Limb (tissue), 2 donors: ENCODE measurements around the gene GRIP1.
"Not testable (repeated sequence)": the region's sequence is repeated elsewhere in the genome, so short reads cannot be mapped to it uniquely, and the experiment has no call there.

Experiments
- DNase-seq, 2 donors: peaks; one replicate each; pipeline ENCODE4 v3.0.0-alpha.2; 2016; ENCODE audit errors: extremely low spot score in 2 of 2

The GRIP1 gene

DNA sequence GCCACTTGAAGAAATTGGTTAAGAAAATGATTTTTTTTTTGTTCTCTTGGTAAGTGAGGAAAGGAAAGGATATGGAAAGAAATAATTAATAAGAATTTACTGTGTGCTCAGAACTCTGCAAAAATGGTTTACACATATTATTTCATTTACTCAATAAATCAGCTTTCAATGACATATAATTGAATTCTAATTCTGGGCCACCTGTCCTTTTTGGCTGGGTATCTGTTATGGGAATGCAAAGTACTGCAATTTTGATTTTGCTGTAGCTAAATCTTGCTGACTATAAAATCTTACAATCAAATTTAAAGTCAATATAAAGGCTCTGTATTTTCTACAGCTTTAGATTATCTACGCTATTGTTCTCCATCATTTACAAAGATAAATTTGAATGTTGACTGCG, 147.1 kb downstream of the GRIP1 start:
- DNase-seq = no peak

DNA sequence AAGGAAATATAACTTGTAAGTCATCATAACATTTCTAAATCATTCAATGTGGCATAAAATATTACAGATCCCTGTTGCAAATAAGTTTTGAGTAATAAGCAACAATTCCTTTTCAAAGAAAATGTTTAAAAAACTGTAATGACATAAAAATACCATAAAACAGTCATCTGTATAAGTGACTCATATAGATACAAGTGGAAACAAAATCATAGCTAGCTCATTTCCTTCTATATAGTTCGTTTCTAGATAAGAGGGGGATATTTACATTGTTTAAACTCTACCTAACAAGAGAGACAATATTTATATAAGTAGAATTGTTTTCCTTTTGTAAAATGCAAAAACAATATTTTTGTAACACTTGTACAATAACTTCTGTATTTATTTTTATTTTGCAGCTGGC, 148.9 kb downstream of the GRIP1 start:
- DNase-seq = no peak

DNA sequence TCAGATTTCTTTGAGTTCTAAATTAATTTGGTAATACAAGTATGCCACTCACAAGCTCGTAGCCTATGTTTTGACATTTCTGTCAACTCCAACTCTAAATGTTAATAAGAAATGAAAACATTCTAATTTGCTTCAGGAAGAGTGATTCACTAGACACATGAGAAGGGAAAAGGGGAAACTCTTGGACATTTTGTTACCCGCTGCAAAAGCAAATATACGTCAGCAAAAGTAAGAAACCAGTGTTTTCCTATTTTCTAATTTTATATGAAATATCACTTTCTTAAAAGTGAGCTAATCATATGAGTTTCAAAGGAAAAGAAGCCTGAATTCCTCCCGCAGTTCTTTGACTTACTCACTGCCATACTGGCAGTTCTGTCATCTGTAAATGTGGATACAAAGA, 162.3 kb downstream of the GRIP1 start:
- DNase-seq = no peak

DNA sequence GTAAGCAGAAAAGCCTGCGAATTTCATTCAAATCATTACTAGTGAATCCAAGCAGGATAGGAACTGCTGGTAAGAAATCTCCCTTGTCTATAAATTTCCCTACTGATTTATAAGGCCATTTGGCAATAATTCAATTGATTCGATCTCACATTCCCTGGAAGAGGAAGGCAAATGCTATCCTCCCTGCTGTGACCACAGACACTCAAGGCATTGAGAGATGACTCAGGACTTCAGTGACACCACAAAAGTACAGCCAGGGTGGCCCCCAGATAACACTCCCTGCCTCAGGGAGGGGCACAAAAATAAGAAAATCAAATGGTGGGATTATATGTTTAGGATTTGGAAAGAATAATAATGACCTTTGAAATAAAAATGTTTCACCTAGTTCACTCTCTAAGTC, 162.7 kb downstream of the GRIP1 start:
- no peak for DNase-seq

DNA sequence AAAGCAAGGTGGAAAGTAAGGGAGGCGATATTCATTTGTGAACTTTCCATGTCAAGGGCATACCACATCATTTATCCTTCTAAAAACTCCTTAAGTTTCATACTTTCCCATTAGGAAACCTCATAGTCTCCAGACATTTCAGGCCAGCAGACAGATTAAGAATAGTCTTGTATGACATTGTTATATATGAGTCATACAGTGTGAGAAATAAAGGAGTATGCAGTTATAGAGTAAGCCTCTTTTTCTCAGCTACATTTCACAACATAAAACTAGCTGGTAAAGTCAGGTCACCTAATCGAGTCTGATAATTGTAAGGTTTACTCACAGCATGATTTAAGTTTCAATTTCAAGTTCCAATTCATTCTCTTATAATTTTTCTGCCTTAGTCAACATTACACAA, 164.3 kb downstream of the GRIP1 start:
- DNase-seq = no peak

DNA sequence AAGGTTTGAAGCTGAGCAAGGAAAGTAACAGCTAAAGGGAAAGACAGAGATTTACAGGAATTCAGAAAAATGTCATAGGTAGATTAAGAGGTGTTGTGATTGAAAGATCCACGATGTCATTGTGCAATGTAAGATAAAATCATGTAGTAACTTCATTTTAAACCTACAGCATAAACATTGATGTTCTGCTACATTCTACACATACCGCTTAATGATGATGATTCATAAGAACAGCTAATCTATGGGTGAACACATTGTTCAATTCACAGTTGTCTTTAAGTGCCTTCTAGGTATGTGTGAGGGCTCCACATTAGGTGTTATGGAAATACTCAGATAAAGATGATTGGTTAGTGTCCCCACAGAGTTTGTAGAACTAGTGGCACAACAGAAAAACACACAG, 170.9 kb downstream of the GRIP1 start:
- DNase-seq = no peak

DNA sequence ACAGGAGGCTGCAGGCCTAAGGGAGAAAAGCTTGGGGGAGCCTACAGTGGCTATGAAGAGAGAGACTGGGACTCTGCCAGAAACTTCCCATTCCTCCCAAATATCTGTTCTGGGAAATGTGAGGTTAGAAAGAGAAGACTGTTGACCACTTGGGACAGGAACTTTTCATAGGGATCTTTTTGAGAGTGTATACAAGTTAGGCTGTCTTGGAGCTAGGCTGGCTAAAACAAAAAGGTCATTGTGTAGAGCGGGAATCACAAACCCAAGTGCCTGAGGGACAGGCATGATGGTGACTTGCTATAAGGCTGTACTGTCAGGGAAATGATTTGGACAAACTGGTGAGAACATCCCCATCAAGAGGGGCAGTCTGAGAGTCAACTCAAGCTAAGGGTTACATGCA, 175.1 kb downstream of the GRIP1 start:
- no peak for DNase-seq

DNA sequence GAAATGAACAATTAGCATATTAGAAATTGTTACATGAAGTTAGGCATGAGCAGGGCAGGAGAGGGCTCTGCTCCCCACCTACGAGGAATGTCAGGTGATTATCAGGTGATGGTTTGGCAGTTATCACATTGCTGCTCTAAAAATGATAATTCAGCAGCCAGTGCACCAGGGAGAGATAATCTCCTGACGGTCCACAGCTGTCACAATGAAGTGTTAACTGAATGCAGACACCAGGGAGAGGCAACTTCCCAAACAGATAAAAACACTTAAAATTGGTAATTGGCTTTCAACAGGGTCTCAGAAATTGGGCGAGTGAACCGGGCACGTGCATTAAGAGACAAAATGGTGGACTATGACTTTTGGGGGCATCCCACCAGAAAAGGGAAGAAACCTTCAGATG, 176.0 kb downstream of the GRIP1 start:
- no peak for DNase-seq

DNA sequence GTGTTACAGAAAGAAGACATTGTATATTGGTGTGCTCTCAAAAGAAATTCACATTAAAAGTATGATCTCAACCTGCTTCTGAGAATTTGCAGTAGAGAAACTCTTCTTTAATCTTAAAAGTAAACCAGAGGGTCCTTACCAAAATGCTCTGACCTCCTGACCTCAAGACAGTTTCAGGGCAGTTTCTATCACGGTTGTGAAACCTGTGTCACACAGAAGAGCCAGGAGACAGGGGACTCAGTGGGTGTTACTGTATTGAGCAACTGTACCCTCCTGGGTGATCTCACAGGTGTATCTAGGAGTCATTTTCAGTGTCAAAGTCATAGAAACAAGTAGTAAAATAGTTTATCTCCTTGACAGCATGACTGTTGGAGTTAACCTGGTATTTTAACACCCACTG, 178.0 kb downstream of the GRIP1 start:
- DNase-seq = no peak

DNA sequence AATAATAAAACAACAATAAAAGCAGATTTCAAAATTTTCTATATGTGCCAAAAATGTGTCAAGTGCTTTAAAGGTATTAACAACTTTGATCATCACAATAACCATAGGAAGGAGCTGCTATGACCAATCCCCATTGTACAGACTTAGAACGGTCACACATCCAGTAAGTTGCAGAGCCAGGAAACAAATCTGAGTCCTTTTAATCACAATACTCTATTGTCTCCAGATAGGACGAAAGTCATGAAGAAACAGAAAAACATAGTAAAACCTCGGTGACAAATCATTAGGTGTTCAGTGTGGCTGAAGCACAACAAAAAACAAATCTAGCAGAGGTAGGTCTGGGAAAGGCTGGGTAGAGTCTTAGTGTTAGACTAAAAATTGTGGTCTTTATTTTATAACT, 178.8 kb downstream of the GRIP1 start:
- DNase-seq = no peak

- no peak for DNase-seq
Measured at GRCh38 chr12:66499000-66499399, 179.9 kb downstream of the GRIP1 start.

DNA sequence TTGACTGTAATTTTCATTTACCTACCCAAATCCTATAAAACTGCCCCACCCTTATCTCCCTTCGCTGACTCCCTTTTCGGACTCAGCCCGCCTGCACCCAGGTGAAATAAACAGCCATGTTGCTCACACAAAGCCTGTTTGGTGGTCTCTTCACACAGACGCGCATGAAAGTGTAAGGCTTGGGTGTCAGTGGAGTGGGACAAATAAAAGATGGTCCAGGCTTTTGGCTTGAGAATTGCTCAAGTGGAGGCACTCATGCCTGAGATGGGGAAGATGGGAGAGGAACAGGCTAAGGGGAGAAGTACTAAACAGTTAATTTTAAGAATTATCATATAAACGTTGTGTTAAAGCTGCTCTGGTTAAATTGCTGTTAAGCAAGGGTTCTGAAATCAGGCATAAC, 180.8 kb downstream of the GRIP1 start:
- not testable (repeated sequence) for DNase-seq

DNA sequence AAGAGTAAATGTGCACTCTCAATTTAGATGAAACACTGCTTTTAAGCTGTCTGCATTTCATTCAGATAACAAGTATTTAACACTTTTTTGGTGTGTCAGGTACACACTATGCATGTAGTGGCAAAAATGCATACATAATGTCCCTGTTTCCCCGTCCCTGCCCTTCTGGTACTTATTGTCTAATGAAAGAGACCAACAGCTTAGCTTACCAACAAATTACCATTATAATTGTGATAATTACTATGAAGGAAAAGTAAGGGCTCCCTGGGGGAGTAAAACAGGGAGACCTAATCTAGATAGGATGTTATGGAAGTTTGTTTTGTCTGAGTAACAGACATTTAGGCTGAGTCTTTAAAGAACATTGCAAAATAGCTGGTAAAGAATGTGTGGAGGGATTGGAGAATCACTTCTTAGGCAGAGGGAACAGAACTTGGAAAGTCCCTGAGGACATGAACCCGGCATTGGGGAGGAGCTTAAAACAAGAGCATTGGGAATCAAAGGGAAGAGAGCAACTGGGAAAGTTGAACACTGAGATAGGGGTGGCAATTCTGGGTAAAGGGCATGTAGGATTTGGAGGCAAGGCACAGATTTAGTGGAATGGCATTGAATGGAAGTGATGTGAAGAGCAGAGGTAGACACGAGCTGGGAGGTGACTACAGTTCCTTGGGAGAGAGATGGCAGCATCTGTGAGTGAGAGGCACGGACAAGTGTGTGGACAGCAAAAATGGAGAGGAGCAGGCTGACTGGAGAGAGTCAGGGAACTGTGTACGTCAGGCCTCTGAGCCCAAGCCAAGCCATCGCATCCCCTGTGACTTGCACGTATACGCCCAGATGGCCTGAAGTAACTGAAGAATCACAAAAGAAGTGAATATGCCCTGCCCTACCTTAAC, 181.6 kb downstream of the GRIP1 start:
- DNase-seq = no peak

DNA sequence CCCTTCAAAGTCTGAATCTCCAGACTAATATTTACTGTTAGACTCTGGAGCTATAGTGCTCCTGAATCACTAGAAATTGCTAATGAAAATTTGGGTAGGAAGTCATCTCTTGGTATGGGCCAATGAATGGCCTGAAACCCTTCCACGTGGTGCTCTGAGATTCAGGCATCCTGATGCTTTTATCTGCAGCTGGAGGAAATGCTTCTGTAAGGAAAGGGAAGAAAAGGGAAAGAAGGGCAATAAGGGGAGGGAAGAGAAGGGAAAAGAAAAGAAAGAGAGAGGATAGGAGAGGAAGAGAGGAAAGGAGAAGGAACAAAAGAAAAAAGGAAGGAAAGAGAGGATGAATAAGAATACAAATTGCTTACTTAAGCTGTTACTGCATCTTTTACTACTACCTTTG, 182.3 kb downstream of the GRIP1 start:
- DNase-seq = no peak

DNA sequence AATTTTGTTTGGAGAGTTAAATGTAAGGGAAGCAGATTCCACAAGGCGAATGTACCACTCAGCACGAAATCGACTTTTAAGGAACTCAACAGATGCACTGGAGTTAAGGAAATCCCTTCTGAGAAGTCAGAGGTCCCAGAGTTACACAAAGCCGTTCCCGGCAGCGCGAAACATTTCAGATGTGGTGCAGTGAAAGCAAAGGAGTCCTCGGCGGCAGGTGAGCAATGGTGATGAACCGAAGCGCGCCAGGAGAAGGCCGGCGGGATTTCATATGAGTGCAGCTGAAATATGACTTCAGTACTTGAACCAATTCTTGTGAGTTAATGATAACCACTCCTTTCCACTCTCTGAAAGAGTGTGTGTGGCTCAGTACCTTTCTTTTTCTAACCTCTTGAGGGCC, 183.2 kb downstream of the GRIP1 start:
- DNase-seq = no peak

DNA sequence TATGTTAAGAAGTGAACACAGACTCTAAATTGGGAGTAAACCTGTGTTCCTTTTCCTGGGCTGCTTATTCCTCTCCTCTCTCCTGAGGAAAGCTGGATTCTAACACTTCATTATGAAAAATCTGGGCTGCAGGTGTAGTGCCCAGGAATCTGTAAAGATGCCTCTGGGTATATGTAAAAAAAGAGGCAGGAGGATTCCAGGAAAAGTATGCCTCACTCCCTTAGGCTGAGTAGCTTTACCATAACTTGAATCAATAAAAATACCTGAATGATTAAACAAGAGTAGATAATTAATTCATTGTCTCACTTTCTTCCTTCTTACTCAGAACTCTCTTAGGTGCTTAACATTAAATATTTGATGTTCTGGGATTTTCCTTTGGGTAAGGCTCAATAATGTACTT, 185.1 kb downstream of the GRIP1 start:
- no peak for DNase-seq

DNA sequence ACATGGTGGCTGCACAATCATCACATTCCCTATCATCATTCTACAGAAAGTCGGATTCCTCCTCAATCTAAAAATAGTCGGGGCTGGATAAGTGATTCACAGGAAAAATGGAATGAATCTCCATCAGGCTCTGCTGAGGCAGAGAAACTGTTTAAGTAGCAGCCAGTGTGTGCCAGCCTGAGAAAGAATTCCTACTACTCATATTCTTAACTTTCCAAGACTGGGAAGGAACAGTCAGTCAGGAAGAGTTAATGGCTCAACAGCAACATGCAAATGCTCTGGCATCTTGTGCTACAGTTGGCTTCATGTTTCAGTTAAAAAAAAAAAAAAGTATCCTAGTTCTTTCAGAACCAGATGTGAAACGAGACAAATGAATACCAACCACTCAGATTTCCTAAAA, 187.0 kb downstream of the GRIP1 start:
- peak in 1 of 2 donors; percentile 7 for DNase-seq

GRCh38 chr12:66482351-66483203, 196.3 kb downstream of the GRIP1 start:
- DNase-seq = no peak

DNA sequence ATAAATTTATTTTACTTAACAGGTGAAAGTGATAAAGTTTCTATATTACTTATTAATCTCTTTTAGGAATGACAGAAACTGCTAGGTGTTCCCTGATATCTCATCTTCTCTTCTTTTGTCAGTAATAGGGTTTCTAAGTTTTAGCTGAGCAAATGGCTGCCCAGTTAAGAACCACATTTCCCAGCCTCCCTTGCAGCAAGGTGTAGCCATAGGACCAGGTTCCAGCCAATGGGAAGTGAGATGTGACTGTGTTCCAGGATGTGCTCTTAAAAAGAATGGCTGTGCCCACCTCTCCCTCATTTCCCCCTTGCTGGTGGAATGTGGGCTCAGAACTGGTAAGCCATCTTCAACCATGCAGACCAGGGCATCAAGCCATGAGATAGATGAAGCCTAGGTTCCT, 210.9 kb downstream of the GRIP1 start:
- DNase-seq = no peak

- DNase-seq = no peak
Measured at GRCh38 chr12:66461331-66461730, 217.5 kb downstream of the GRIP1 start.

- DNase-seq = no peak
Measured at GRCh38 chr12:66459944-66460482, 218.9 kb downstream of the GRIP1 start.

GRCh38 chr12:66456612-66457011, 222.3 kb downstream of the GRIP1 start:
- DNase-seq = no peak
